B cell (primary cell): ENCODE measurements around the gene EPRS1. TPM values are rescaled to one million over a fixed set of nuclear protein-coding genes. Genes with fewer than 3 reads are reported as not detected.

Experiments
- ATAC-seq: fragments of 200-7000 bp; cut with Tn5 transposase; one replicate; pipeline ENCODE4 v1.10.0; 2021; ENCODE audit warnings: low read depth, mild to moderate bottlenecking, moderate number of reproducible peaks, moderate library complexity
- CTCF ChIA-PET: fragments of 350-600 bp; sonication (Branson Sonifier 250); formaldehyde crosslinking; loops from one replicate; lab custom pipeline; 2021; ENCODE audit warnings: antibody characterized with exemption, inconsistent platforms; lab: Charles Lee
- POLR2A ChIA-PET: fragments of 350-600 bp; sonication (Branson Sonifier 250); formaldehyde crosslinking; loops from one replicate; lab custom pipeline; 2021; ENCODE audit warnings: antibody characterized with exemption; lab: Charles Lee
- DNase-seq: peaks from one replicate; pipeline ENCODE4 v3.0.0; 2013
- H2AFZ ChIP-seq: 2 replicates; pipeline ENCODE4 v1.6.1; 2012; ENCODE audit warnings: mild to moderate bottlenecking, low read depth, low read length; ENCODE audit not compliant: insufficient read depth, poor library complexity, severe bottlenecking
- H3K27ac ChIP-seq, 2 donors: 1 replicate in 1 of 2; 2 replicates in 1 of 2; pipeline ENCODE4 v1.5.1; 2012 to 2013; ENCODE audit warnings: low read length in 2 of 2, mild to moderate bottlenecking in 2 of 2, moderate library complexity in 1 of 2
- H3K27me3 ChIP-seq, 4 experiments: fragments of 200-600 bp in 1 of 4; sonication (generic) in 1 of 4; replicated peaks in 1 of 4; 1 replicate in 2 of 4; 2 replicates in 2 of 4; pipeline versions ENCODE4 v1.6.1 to v1.7.0; 2013 to 2016; ENCODE audit warnings: low read length in 3 of 4, mild to moderate bottlenecking in 2 of 4, mixed read lengths in 1 of 4, moderate library complexity in 1 of 4; ENCODE audit not compliant: insufficient read depth in 4 of 4, control insufficient read depth in 3 of 4; ENCODE audit errors: control extremely low read depth in 1 of 4
- H3K36me3 ChIP-seq, 2 experiments: replicated peaks in 1 of 2; 1 replicate in 1 of 2; 2 replicates in 1 of 2; pipeline versions ENCODE4 v1.6.1 to v1.7.1; 2013; ENCODE audit warnings: low read length in 1 of 2; ENCODE audit not compliant: insufficient read depth in 2 of 2, control insufficient read depth in 1 of 2; ENCODE audit errors: control extremely low read depth in 1 of 2, extremely low read depth in 1 of 2
- H3K4me1 ChIP-seq, 2 donors: fragments of 200-600 bp in 1 of 2; sonication (generic) in 1 of 2; 1 replicate in 1 of 2; 2 replicates in 1 of 2; pipeline versions ENCODE4 v1.5.1 to v1.6.1; 2013 to 2017; ENCODE audit warnings: low read length in 2 of 2; ENCODE audit not compliant: control insufficient read depth in 2 of 2, insufficient read depth in 2 of 2
- H3K4me2 ChIP-seq: replicated peaks from 2 replicates; pipeline ENCODE3; 2012; ENCODE audit warnings: mild to moderate bottlenecking, low read depth, low read length; ENCODE audit not compliant: poor library complexity, severe bottlenecking
- H3K4me3 ChIP-seq, 5 experiments: fragments of 200-600 bp in 1 of 5; sonication (generic) in 1 of 5; 1 replicate in 3 of 5; 2 replicates in 2 of 5; pipeline versions ENCODE4 v1.5.1 to v1.7.0; 2011 to 2016; ENCODE audit warnings: low read length in 4 of 5, mild to moderate bottlenecking in 4 of 5, low read depth in 2 of 5, control low read depth in 1 of 5, moderate library complexity in 1 of 5; ENCODE audit not compliant: insufficient read depth in 1 of 5; ENCODE audit errors: control extremely low read depth in 1 of 5, extremely low read depth in 1 of 5
- H3K79me2 ChIP-seq: fragments of 200-600 bp; sonication (generic); one replicate; pipeline ENCODE4 v1.6.0; 2016; ENCODE audit warnings: low read length; ENCODE audit not compliant: control insufficient read depth, insufficient read depth
- H3K9ac ChIP-seq: fragments of 200-600 bp; sonication (generic); 2 replicates; pipeline ENCODE4 v1.6.1; 2017; ENCODE audit warnings: mild to moderate bottlenecking, low read length, moderate library complexity
- H3K9me3 ChIP-seq, 3 donors: one replicate each; pipeline versions ENCODE4 v1.6.1 to v1.7.1; 2013; ENCODE audit warnings: low read length in 2 of 3; ENCODE audit not compliant: control insufficient read depth in 2 of 3, insufficient read depth in 1 of 3; ENCODE audit errors: control extremely low read depth in 1 of 3
- H4K20me1 ChIP-seq: 2 replicates; pipeline ENCODE4 v1.6.0; 2012; ENCODE audit warnings: mild to moderate bottlenecking, low read length; ENCODE audit not compliant: insufficient read depth, control insufficient read depth, poor library complexity, severe bottlenecking
- H3K27ac Mint-ChIP-seq: one replicate; pipeline ENCODE4 v1.8.0; 2021; ENCODE audit warnings: mixed read lengths
- H3K27me3 Mint-ChIP-seq: one replicate; pipeline ENCODE4 v1.8.0; 2021; ENCODE audit warnings: mixed read lengths
- H3K4me1 Mint-ChIP-seq: one replicate; pipeline ENCODE4 v1.8.0; 2021; ENCODE audit warnings: mixed read lengths
- H3K4me3 Mint-ChIP-seq: one replicate; pipeline ENCODE4 v1.8.0; 2021; ENCODE audit warnings: mixed read lengths
- H3K9me3 Mint-ChIP-seq: one replicate; pipeline ENCODE4 v1.8.0; 2022; ENCODE audit warnings: mixed read lengths; ENCODE audit not compliant: insufficient read depth
- CTCF ChIP-seq: fragments of 200-600 bp; IDR thresholded peaks from one replicate; pipeline ENCODE4 v1.8.0; 2022; ENCODE audit warnings: antibody characterized with exemption, mild to moderate bottlenecking
- EZH2 ChIP-seq: IDR thresholded peaks from 2 replicates; pipeline ENCODE4 v1.6.1; 2012; ENCODE audit warnings: borderline replicate concordance, low read depth, mild to moderate bottlenecking, moderate library complexity, low read length; ENCODE audit not compliant: insufficient read depth, poor library complexity, severe bottlenecking
- WGBS: methylation state at CpG from one replicate; pipeline ENCODE4 v1.1.5; 2013; ENCODE audit warnings: missing lambda C conversion rate; ENCODE audit not compliant: insufficient coverage; 5-methylcytosine and 5-hydroxymethylcytosine counted together
- intact Hi-C: fragments of 100-400 bp; cut with micrococcal nuclease; formaldehyde crosslinking; loops from one replicate; pipeline ENCODE4 v1.10.0; 2022
- polyA plus RNA-seq: library from polyadenylated mRNA; depleted of rRNA; stranded (reverse); fragments of >200 nt; gene quantifications from 2 replicates; pipeline ENCODE4 v1.2.3, GENCODE V29; 2012
- total RNA-seq, 2 donors: library from RNA; stranded (reverse); fragments of 120-200 nt in 1 of 2; gene quantifications; 1 replicate in 1 of 2; 2 replicates in 1 of 2; pipeline versions ENCODE4 v1.2.3 to v1.2.4, GENCODE V29; 2013 to 2022

Gene EPRS1
- total and polyA plus RNA-seq, 2 donors (not counting 1 experiment from before 2014, with no cell fraction given): 17.3 to 61.7 TPM

DNA sequence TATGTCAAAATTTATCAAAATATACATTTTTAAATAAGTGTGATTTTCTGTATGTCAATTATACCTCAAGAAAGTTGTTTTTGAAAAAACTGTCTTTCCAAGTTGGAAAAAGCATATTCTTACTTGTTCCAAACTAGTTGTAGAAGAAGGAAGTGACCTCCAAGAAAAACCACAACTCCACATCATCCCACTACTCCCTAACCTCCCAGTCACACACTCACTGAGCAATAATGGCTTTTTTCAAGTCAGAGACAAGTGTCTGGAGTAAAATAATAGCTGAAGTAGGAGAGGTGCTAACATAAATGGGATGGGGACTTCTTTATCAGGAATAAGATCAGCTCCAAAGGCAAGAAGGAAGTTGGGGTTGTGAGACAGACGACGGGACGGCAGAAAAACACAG lies 13.4 kb downstream of the EPRS1 start:
- peaks cover 6% of the 10 kb centered on the region for H3K79me2 ChIP-seq
- ATAC-seq (no peak), DNase-seq (no peak)
- no peak overlapping the region for H3K27ac ChIP-seq
- TF ChIP-seq CTCF: no peak
- no peak for TF ChIP-seq EZH2
- intact Hi-C loops: no loop called here
- ChIA-PET POLR2A (no interaction called here), CTCF (no interaction called here)
- H3K9me3 ChIP-seq: no peaks in the 10 kb centered on the region
- H4K20me1 ChIP-seq: no peaks in the 10 kb centered on the region
- Mint-ChIP-seq H3K27ac (no peak overlapping the region), H3K9me3 (no peaks in the 10 kb centered on the region), H3K4me1 (peaks cover 12% of the 10 kb centered on the region), H3K4me3 (no peak overlapping the region), H3K27me3 (no peaks in the 10 kb centered on the region)
- no peaks in the 10 kb centered on the region for H3K4me1 ChIP-seq
- H2AFZ ChIP-seq: no peak overlapping the region
- H3K36me3 ChIP-seq: peaks cover 3 to 56% of the 10 kb centered on the region in 2 experiments
- no CpG with 5 or more reads among the region's 3 CpGs for WGBS
- H3K9ac ChIP-seq: no peak overlapping the region
- no peaks in the 10 kb centered on the region for H3K27me3 ChIP-seq
- H3K4me2 ChIP-seq: no peak overlapping the region
- no peak overlapping the region for H3K4me3 ChIP-seq

- Mint-ChIP-seq H3K4me3 (no peak overlapping the region), H3K4me1 (peaks cover 4% of the 10 kb centered on the region), H3K27me3 (no peaks in the 10 kb centered on the region), H3K9me3 (no peaks in the 10 kb centered on the region), H3K27ac (no peak overlapping the region)
- no peaks in the 10 kb centered on the region for H3K79me2 ChIP-seq
- no peak overlapping the region for H2AFZ ChIP-seq
- no peak overlapping the region for H3K27ac ChIP-seq
- CTCF ChIA-PET: no interaction called here
- H3K4me1 ChIP-seq: no peaks in the 10 kb centered on the region
- WGBS: 100% methylated on average over 1 of the region's 2 CpGs
- DNase-seq: no peak
- no peaks in the 10 kb centered on the region for H4K20me1 ChIP-seq
- intact Hi-C loops: no loop called here
- no peak overlapping the region for H3K4me3 ChIP-seq
- peaks cover 3 to 57% of the 10 kb centered on the region in 2 experiments for H3K36me3 ChIP-seq
- POLR2A ChIA-PET: no interaction called here
- no peaks in the 10 kb centered on the region for H3K27me3 ChIP-seq
- H3K9ac ChIP-seq: no peak overlapping the region
- no peaks in the 10 kb centered on the region for H3K9me3 ChIP-seq
- TF ChIP-seq EZH2 (no peak), CTCF (no peak)
- no peak overlapping the region for H3K4me2 ChIP-seq
- ATAC-seq: no peak
Measured at GRCh38 chr1:220031287-220031686, 15.0 kb downstream of the EPRS1 start.
